Activated CD4-positive, alpha-beta T cell treated with anti-CD3 and anti-CD28 coated beads, Interleukin-2, amount 50 U/mL, for 1 hour (primary cell): Measurements from ENCODE around the gene OR4D5.

Source experiments
- DNase-seq: peaks from one replicate; pipeline ENCODE4 v3.0.0-alpha.2; 2020

The OR4D5 gene

DNA sequence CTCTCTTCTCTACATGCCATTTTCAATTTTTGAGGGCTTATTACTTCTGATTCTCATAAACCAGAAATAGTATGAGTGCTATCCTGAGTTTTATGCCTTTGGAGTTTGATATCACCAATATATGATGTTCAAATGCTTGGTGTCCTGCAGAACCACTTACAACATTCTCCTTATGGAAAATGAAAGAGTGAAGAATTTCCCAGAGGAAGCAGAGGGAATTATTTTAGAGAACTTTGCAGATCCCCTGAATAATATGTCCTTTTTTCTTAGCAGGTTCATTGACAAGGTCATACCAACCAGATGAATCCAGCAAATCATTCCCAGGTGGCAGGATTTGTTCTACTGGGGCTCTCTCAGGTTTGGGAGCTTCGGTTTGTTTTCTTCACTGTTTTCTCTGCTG is at the start of gene OR4D5:
OR4D5 (plus strand) TSS at position 301 of the 400 bp plus-strand sequence; CDS start at position 301, 0 bp downstream.
- no peak for DNase-seq

- DNase-seq: no peak
These were observed 47.4 kb upstream of the OR4D5 start for GRCh38 chr11:123892031-123892430.

DNA sequence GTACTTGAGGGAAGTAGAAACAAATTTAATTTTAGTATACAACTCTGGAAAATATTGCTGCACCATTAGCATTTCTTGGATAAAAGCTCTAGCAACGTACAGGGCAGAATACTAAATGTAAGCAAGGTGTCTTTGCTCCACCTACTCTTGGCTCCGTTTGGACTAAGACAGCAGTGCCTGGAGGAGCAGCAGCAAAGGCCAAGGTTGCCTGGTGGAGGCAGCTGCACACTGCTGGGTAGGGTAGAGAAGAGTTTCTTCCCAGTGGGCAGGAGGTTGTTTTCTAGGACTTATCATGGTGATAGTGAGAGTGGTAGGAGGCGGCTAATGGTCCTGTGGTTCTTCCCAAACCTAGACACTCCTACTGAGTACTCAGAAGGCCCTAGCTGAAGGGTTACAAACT is 39.6 kb upstream of the OR4D5 start:
- no peak for DNase-seq

DNA sequence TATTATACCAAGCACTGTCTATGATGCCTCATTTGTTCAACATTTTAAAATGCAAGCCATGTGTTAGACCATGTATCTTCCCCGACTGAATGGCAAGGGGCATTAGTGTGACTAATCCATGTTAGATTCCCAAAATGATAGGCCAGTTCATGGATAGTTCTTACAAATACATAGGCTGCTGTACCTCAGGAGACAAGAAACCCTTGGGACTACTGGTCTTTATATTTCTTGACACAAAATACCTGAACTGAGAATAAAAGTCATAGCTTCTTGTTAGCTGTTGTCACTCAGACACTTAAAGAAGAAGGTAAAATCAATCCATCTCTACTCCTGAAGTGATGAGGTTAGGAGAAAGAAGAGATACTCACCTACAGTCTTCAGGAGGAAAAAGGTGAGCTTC is 37.5 kb upstream of the OR4D5 start, which contains the start of gene OR8D4:
OR8D4 (plus strand) TSS at position 301 of the 400 bp plus-strand sequence. CDS start 4,265 bp downstream, outside the sequence.
- DNase-seq: no peak

DNA sequence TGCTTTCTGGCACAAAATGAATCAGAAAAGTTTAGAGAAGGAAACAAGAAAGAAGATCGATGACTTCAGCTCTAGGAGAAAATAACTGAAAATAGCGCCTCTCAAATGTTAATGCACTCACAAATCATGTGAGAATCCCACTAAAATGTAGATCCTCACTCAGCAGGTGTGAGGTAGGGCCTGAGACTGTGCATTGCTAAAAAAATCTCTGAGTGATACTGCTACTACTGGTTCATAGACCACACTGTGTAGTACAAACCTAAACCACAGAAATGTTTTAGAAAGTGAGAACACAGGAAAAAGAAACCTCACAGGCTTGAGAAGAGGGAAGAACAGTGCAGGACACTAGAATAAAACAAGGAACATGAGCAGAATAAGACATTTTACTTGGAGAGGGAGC is 35.5 kb upstream of the OR4D5 start:
- DNase-seq: no peak

- DNase-seq: no peak
These were observed 34.5 kb upstream of the OR4D5 start for GRCh38 chr11:123904932-123905331.

DNA sequence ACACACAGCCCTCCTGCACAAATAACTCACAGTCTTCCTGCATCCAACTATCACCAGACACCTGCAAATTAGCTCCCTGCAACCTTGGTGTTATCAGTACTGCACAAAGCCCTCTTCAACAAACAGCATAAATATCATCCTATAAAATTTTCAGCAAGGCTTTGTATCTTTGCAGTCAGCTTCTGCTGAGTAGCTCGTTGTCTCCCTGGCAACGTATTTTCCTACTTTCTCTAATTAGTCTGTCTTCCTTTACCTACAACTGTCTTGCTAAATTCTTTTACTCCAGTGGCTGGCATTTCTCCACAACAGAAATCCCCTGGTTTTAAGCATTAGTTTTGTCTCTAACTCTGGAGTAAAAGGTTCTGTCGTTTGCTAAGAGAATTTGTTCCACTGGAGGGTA is 33.6 kb upstream of the OR4D5 start:
- DNase-seq: no peak

DNA sequence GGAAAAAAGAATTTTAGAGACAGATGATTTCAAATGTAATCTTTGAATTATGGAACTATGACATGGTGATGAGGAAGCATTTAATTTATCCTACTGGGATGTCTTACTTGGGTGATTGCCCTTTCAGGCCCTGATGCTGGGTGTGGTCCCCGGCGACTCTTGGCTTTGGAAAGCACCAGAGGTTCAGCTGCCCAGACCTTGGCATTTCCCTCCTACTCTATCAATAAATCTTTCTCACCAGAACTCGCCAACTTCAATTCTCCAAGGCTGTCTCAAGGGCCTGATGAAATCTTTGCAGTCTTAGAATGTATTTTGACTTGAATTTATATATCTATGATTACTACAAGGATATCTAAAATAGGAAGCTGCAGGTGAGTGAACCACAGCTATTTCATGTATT is 18.5 kb upstream of the OR4D5 start:
- no peak for DNase-seq

DNA sequence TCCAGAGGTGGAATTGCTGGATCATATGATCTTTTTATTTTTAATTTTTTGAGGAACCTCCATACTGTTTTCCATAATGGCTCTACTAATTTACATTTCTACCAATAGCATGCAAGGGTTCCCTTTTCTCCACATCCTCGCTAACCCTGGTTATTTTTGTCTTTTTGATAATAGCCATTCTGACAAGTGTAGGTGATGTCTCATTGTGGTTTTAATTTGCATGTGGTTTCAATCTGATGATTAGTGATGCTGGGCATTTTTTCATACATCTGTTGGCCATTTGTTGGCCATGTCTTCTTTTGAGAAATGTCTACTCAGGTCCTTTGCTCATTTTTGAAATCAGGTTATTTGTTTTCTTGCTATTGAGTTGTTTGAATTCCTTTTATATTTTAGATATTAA is 15.4 kb upstream of the OR4D5 start:
- DNase-seq: no peak

GRCh38 chr11:123942413-123942812 is 3.0 kb downstream of the OR4D5 start:
- DNase-seq: no peak

DNA sequence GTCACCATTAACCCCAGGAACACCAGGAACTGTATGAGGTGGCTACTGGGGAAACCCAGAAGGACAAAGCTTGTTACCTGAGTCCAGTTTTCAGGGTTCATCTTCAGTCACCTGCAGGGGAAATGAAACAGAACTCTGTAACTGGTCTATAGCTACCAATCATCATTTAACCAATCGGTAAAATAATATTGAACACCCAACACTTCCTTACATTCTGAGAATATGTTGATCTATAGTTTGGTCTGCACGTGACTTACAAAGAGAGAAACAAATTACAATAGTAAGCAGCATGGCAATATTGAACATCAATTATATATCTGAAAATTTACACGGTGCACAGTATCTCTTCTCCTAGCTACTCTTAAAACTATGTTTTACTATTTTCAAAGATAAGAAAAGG is 4.3 kb downstream of the OR4D5 start, which contains the start of gene OR6T1:
OR6T1 (minus strand) TSS at position 101 of the 400 bp plus-strand sequence; CDS start at position 101, 0 bp downstream.
- no peak for DNase-seq

- no peak for DNase-seq
These were observed 5.7 kb downstream of the OR4D5 start for GRCh38 chr11:123945132-123945531.

DNA sequence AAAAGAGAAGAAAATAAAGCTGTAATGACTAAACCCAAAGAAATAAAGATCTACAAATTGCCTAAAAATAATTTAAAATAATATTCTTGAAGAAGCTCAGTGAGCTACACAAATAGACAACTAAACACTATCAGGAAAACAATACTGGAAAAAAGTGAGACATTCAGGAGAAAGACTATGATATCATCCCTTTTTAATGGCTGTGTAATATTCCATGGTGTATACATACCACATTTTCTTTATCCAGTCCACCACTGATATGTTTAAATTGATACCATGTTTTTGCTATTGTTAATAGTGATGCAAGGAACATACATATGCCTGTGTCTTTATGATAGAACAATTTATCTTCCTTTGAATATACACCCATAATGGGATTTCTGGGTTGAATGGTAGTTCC is 17.3 kb downstream of the OR4D5 start:
- no peak for DNase-seq

- DNase-seq: no peak
These were observed 34.4 kb downstream of the OR4D5 start for GRCh38 chr11:123973816-123974215.

DNA sequence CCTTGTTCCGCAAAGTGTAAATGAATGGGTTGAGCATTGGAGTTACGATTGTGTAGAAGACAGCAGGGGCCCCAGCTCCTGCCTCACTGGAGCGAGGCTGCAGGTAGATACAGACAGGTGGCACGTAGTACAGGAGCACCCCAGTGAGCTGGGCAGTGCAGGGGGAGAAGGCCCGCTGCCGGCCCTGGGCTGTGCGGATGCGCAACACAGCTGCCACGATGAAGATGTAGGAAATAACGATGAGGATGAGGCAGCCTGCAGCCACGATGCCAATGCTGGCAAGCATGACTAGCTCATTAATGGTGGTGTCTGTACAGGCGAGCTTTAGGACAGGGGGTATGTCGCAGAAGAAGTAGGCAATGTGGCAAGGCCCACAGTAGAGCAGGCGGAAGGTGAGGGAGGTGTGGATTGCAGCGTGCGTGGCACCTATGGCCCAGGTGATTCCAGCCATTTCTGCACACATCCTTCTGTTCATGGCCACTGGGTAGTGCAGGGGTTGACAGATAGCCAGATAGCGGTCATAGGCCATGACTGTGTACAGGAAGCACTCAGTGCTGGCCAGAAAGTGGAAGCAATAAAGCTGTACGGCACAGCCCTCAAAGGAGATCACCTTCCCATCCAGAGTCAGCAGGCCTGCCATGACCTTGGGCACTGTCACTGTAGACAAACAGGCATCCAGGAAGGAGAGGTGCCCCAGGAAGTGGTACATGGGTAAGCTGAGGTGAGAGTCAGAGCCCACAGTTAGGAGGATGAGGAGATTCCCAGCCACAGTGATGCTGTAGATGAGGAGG is 37.5 kb downstream of the OR4D5 start:
- no peak for DNase-seq

DNA sequence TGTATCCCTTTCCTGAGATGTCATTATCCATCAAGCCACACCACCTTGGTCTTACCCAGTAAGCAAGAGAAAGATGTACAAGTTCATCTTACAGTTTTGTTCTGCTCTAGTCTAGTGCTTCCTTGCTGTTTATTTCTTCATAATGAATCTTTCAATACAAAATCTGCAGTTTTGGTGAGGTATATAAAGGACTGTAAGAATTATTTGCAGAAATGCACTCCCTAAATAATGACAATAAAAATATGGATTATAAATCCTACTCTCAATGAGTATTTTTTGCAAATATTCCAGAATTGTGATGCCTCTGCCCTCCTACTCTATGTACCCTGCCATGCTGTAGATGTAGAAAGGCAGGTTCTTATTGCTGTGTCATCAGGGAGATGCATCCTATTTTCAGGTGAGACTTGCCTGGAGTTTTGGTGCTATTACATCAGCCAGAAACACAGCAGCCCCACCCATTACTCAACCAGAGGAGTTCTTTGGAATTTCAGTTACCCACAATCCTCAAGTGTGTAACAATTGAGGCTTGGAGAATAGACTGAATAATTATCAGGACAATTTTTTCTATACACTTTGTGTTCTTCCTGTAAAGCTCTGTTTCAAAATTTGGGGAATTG is 38.4 kb downstream of the OR4D5 start, which contains the start of gene OR10S1:
OR10S1 (minus strand) TSS at position 51 of the 617 bp plus-strand sequence. CDS start 117 bp downstream, outside the sequence.
- no peak for DNase-seq

DNA sequence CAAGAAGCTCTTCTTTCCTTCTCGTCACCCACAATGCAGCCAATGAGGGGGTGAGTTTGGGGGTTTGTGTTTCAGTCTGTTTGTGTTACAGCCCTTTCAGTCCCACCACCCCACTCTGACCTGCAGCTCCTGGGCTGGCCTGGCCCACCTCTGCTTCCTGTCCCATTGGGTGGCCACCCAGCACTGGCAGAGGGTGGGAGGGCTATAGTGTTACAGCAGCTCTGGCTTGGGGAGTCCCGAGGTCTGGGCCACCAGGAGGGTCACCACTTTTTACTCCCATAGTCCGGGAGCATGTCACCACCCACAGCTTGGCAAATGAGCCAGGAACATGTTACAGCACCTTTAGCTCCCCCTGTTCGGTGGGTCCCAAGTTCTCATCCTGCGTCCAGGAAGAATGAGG is 39.9 kb downstream of the OR4D5 start:
- DNase-seq: no peak
